Skeletal muscle satellite cell (primary cell): ENCODE data around the gene SLF2. TPM values are rescaled to one million over a fixed set of nuclear protein-coding genes. Genes with fewer than 3 reads are reported as not detected.
A peak's percentile ranks its signal among the peaks of the same experiment; 100 is the strongest.

Source experiments
- H3K27me3 ChIP-seq: 2 replicates; pipeline ENCODE4 v1.7.0; 2013; ENCODE audit warnings: low read length; ENCODE audit not compliant: control insufficient read depth, insufficient read depth
- H3K36me3 ChIP-seq: 2 replicates; pipeline ENCODE4 v1.7.0; 2013; ENCODE audit warnings: mild to moderate bottlenecking, control low read depth, low read length; ENCODE audit not compliant: insufficient read depth
- H3K4me1 ChIP-seq: 2 replicates; pipeline ENCODE4 v1.7.0; 2013; ENCODE audit warnings: low read length; ENCODE audit not compliant: control insufficient read depth, insufficient read depth
- H3K4me2 ChIP-seq: 2 replicates; pipeline ENCODE4 v1.7.0; 2013; ENCODE audit warnings: mild to moderate bottlenecking, low read length
- H3K4me3 ChIP-seq: 2 replicates; pipeline ENCODE4 v1.7.0; 2013; ENCODE audit warnings: low read length
- H3K9ac ChIP-seq: 2 replicates; pipeline ENCODE4 v1.7.0; 2013; ENCODE audit warnings: mild to moderate bottlenecking, low read depth, low read length, moderate library complexity
- H3K9me3 ChIP-seq: replicated peaks from 2 replicates; pipeline ENCODE4 v1.7.0; 2013; ENCODE audit warnings: mild to moderate bottlenecking, control low read depth, low read length
- total RNA-seq: library from RNA; depleted of rRNA; stranded (reverse); fragments of >200 nt; gene quantifications from 2 replicates; pipeline ENCODE4 v1.2.3, GENCODE V29; 2012; rRNA removed

SLF2 gene, protein sequence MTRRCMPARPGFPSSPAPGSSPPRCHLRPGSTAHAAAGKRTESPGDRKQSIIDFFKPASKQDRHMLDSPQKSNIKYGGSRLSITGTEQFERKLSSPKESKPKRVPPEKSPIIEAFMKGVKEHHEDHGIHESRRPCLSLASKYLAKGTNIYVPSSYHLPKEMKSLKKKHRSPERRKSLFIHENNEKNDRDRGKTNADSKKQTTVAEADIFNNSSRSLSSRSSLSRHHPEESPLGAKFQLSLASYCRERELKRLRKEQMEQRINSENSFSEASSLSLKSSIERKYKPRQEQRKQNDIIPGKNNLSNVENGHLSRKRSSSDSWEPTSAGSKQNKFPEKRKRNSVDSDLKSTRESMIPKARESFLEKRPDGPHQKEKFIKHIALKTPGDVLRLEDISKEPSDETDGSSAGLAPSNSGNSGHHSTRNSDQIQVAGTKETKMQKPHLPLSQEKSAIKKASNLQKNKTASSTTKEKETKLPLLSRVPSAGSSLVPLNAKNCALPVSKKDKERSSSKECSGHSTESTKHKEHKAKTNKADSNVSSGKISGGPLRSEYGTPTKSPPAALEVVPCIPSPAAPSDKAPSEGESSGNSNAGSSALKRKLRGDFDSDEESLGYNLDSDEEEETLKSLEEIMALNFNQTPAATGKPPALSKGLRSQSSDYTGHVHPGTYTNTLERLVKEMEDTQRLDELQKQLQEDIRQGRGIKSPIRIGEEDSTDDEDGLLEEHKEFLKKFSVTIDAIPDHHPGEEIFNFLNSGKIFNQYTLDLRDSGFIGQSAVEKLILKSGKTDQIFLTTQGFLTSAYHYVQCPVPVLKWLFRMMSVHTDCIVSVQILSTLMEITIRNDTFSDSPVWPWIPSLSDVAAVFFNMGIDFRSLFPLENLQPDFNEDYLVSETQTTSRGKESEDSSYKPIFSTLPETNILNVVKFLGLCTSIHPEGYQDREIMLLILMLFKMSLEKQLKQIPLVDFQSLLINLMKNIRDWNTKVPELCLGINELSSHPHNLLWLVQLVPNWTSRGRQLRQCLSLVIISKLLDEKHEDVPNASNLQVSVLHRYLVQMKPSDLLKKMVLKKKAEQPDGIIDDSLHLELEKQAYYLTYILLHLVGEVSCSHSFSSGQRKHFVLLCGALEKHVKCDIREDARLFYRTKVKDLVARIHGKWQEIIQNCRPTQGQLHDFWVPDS
- 21.6 and 30.4 TPM in 2 replicates for total RNA-seq

DNA sequence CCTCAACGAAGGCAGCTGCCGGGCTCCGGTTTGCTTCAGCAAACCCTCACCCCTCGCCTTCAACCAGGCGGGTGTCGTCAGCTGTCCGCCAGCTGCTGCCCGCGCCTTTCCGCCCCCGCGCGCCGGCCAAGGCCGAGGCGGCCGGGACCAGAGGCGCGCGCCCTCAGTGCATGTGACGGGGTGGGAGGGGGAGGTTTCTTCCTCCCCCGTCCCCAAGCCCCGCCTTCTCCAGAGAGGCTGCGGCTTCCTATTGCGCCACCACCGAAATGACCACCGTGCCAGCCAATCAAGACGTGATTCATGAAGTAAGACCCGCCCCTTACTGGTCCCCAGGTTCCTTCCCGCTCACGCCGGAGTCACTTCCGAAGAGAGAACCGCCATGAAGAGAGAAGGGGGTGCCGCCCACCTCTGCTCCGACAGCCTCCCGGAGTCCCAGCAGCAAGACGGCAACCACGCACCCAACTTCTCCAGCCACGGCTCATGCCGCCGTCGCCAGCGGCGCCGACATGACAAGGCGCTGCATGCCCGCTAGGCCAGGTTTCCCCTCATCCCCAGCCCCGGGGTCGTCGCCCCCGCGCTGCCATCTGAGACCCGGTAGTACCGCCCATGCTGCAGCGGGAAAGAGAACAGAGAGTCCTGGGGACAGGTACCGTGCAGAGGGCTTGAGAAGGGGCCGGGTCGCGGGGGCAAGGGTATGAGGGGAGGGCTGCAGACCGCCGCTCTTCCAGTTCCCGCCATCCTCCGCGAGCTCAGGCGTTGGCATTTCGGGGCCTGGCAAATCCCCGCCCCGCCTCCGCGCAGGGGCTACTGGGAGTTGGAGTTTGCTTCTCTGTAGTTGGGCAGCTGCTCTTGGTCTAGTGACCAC lies at the start of gene SLF2:
SLF2 (plus strand) TSS at position 359 of the 865 bp plus-strand sequence; CDS start at position 507, 148 bp downstream.
- Histone ChIP-seq H3K4me1 (peaks cover 41% of the 10 kb centered on the region), H3K36me3 (peaks cover 15% of the 10 kb centered on the region), H3K27me3 (no peaks in the 10 kb centered on the region), H3K4me2 (peak within 1 kb of the TSS; percentile 89), H3K9ac (peak within 1 kb of the TSS; percentile 97), H3K9me3 (no peaks in the 10 kb centered on the region), H3K4me3 (peak within 1 kb of the TSS; percentile 99)

GRCh38 chr10:100863433-100863832 lies 49.3 kb upstream of the SLF2 start:
- H3K27me3 ChIP-seq, result peaks cover 80% of the 10 kb centered on the region
- H3K4me2 ChIP-seq, result no peak overlapping the region
- no peak overlapping the region for H3K4me3 ChIP-seq
- H3K9me3 ChIP-seq, result no peaks in the 10 kb centered on the region
- no peaks in the 10 kb centered on the region for H3K36me3 ChIP-seq
- H3K9ac ChIP-seq, result no peak overlapping the region
- H3K4me1 ChIP-seq, result no peaks in the 10 kb centered on the region

GRCh38 chr10:100864036-100864885 lies 48.5 kb upstream of the SLF2 start:
- Histone ChIP-seq H3K9ac (no peak overlapping the region), H3K4me3 (no peak overlapping the region), H3K36me3 (no peaks in the 10 kb centered on the region), H3K9me3 (no peaks in the 10 kb centered on the region), H3K4me1 (no peaks in the 10 kb centered on the region), H3K4me2 (no peak overlapping the region), H3K27me3 (peaks cover 79% of the 10 kb centered on the region)

DNA sequence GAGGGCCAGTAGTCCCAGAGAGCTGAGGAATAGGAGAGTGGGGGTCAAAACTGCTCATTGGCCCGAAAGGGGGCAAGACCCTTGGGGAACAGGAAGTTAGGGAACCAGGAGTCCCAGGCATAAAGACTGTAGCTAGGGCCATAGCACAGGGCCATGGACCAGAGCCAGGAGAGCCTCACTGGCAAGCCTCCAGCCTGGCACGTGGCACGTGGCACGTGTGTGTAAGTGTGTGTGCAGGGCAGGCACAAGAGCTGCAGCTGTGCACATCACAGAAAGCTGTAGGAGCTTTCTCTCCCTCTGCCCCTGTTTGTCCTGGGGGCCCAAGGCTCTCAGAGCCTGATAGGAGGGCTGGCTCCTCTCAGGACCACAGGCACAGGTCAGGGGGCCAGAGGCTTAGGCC lies 47.8 kb upstream of the SLF2 start:
- Histone ChIP-seq H3K4me2 (no peak overlapping the region), H3K27me3 (peaks cover 72% of the 10 kb centered on the region)

GRCh38 chr10:100866010-100866409 lies 46.8 kb upstream of the SLF2 start:
- Histone ChIP-seq H3K9me3 (no peaks in the 10 kb centered on the region), H3K9ac (no peak overlapping the region), H3K4me1 (no peaks in the 10 kb centered on the region), H3K4me2 (no peak overlapping the region), H3K27me3 (peaks cover 65% of the 10 kb centered on the region), H3K4me3 (no peak overlapping the region), H3K36me3 (no peaks in the 10 kb centered on the region)

More for the DNA sequence above, 47.8 kb upstream of the SLF2 start:
- Histone ChIP-seq H3K9ac (no peak overlapping the region), H3K9me3 (no peaks in the 10 kb centered on the region), H3K36me3 (no peaks in the 10 kb centered on the region), H3K4me3 (no peak overlapping the region), H3K4me1 (no peaks in the 10 kb centered on the region)

DNA sequence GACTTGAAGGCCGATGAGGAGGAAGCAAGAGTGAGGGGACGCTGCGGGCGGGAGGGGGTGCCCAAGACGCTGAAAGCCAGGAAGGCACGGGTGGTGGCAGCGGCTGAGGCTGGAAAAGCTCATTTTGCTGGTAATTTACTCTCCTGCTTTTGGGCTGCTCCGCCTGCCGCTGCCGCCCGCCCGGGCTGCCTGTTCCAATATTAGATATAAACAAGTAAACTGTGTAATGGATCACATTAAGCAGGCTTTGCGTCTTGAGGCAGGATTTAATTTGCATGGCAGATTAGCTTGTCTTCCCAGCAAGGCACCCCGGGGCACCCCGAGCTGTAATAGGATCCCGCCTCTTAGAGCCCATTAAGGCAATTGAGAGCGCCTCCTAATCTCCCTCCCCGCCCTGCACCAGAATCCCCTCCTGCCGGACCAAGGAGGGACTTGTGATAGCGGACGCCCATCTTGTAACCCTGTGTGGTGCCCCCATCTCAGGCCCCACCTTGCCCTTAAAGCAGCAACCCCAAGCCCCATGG lies 46.1 kb upstream of the SLF2 start:
- Histone ChIP-seq H3K4me1 (no peaks in the 10 kb centered on the region), H3K9me3 (no peaks in the 10 kb centered on the region), H3K4me2 (no peak overlapping the region), H3K4me3 (no peak overlapping the region), H3K9ac (no peak overlapping the region), H3K27me3 (peaks cover 59% of the 10 kb centered on the region), H3K36me3 (no peaks in the 10 kb centered on the region)

DNA sequence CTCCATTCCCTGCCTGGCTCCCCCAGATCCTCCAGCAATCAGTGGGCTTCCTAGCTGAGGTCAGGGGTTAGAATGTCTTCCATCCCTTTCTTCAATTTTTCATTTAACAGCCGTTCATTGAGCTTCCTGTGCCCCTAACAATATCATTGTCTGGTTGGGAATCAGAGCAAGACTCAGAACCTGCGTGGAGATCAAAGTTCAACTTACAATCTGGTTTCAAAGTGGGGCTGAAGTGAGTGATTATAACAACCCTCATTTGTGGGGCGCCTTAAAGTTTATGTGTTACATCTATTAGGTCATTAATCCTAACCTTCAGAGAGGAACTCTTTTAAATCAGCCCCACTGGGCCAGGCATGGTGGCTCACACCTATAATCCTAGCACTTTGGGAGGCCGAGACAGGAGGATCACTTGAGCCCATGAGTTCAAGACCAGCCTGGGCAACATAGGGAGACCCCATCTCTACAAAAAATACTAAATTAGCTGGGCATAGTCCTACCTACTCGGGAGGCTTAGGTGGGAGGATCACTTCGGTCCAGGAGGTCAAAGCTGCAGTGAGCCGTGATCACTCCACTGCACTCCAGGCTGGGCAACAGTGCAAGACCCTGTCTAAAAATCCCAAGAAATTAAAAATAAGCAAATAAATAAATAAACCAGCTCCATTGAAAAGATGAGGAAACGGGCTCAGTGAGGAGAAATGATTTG lies 45.4 kb upstream of the SLF2 start:
- Histone ChIP-seq H3K36me3 (no peaks in the 10 kb centered on the region), H3K27me3 (peaks cover 54% of the 10 kb centered on the region), H3K4me1 (peaks cover 6% of the 10 kb centered on the region), H3K9ac (no peak overlapping the region), H3K9me3 (no peaks in the 10 kb centered on the region), H3K4me3 (no peak overlapping the region), H3K4me2 (no peak overlapping the region)

DNA sequence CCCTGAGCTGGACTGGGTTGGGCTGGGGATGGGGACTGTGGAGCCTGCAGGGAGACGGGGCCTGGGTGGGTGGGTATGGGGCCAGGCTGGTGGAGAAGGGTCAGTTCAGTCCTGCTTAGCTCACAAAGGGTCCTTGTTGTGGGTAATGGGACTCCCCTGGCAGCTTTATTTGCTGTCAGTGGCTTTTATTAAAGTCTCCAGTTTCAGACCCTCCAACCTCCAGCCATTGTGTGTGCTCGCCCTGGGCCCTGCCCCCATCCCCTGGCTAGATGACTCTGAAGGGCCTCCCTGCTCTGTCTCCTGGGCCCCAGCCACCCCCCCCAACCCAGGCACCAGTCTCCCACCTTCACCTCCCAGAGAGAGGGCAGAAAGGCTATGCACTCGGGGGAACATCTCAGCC lies 44.4 kb upstream of the SLF2 start:
- Histone ChIP-seq H3K4me3 (no peak overlapping the region), H3K9ac (no peak overlapping the region), H3K4me2 (no peak overlapping the region), H3K36me3 (no peaks in the 10 kb centered on the region), H3K27me3 (peaks cover 48% of the 10 kb centered on the region), H3K9me3 (no peaks in the 10 kb centered on the region), H3K4me1 (peaks cover 7% of the 10 kb centered on the region)

- no peaks in the 10 kb centered on the region for H3K9me3 ChIP-seq
- peaks cover 7% of the 10 kb centered on the region for H3K4me1 ChIP-seq
- H3K9ac ChIP-seq, result no peak overlapping the region
- no peak overlapping the region for H3K4me2 ChIP-seq
- H3K27me3 ChIP-seq, result peaks cover 40% of the 10 kb centered on the region
- H3K4me3 ChIP-seq, result no peak overlapping the region
- H3K36me3 ChIP-seq, result no peaks in the 10 kb centered on the region
Measured at GRCh38 chr10:100869399-100869798, 43.4 kb upstream of the SLF2 start.
